A673 (cell line): ENCODE data around the gene MZB1. TPM values are rescaled to one million over a fixed set of nuclear protein-coding genes. Genes with fewer than 3 reads are reported as not detected.

Source experiments
- BruUV-seq: library from RNA; stranded (reverse); fragments of 400-500 nt; replicated peaks from 2 replicates; lab custom pipeline; 2021; lab: Mats Ljungman, UMichigan
- CTCF ChIA-PET: fragments of 300-600 bp; sonication (Branson Sonifier 250); formaldehyde crosslinking; loops from one replicate; lab custom pipeline; 2022; ENCODE audit warnings: antibody characterized with exemption; lab: Charles Lee
- POLR2A ChIA-PET: fragments of 300-600 bp; sonication (Branson Sonifier 250); formaldehyde crosslinking; loops from one replicate; lab custom pipeline; 2022; ENCODE audit warnings: antibody characterized with exemption; ENCODE audit not compliant: low non-redundant PET; lab: Charles Lee
- DNase-seq: peaks from one replicate; pipeline ENCODE4 v3.0.0-alpha.2; 2015; ENCODE audit warnings: low spot score
- H3K27ac ChIP-seq: fragments of 200-600 bp; sonication (generic); 2 replicates; pipeline ENCODE4 v1.5.1; 2016; ENCODE audit warnings: mixed run types, low read depth, mild to moderate bottlenecking, mixed read lengths, antibody characterized with exemption, low read length; ENCODE audit not compliant: poor library complexity, severe bottlenecking
- H3K27me3 ChIP-seq: fragments of 200-600 bp; sonication (generic); replicated peaks from 2 replicates; pipeline ENCODE4 v1.6.1; 2017; ENCODE audit warnings: mixed run types, low read depth, mild to moderate bottlenecking, mixed read lengths, antibody characterized with exemption, low read length; ENCODE audit not compliant: insufficient read depth, poor library complexity
- H3K36me3 ChIP-seq: fragments of 200-600 bp; sonication (generic); 2 replicates; pipeline ENCODE4 v1.6.1; 2016; ENCODE audit warnings: mixed run types, mild to moderate bottlenecking, mixed read lengths, antibody characterized with exemption, low read length; ENCODE audit not compliant: insufficient read depth, poor library complexity, severe bottlenecking
- H3K4me1 ChIP-seq: fragments of 200-600 bp; sonication (generic); 2 replicates; pipeline ENCODE4 v1.6.1; 2017; ENCODE audit warnings: mixed run types, mild to moderate bottlenecking, mixed read lengths, antibody characterized with exemption, low read length; ENCODE audit not compliant: insufficient read depth, poor library complexity, severe bottlenecking
- H3K4me3 ChIP-seq: fragments of 200-600 bp; sonication (generic); 2 replicates; pipeline ENCODE4 v1.5.1; 2016; ENCODE audit warnings: low read depth, mixed run types, mild to moderate bottlenecking, mixed read lengths, low read length; ENCODE audit not compliant: poor library complexity, severe bottlenecking
- H3K9me3 ChIP-seq: fragments of 200-600 bp; sonication (generic); 2 replicates; pipeline ENCODE4 v1.6.1; 2016; ENCODE audit warnings: mixed run types, low read depth, mild to moderate bottlenecking, mixed read lengths, antibody characterized with exemption, low read length; ENCODE audit not compliant: poor library complexity, severe bottlenecking
- EZH2 ChIP-seq: fragments of 200-600 bp; sonication (generic); IDR thresholded peaks from 2 replicates; pipeline ENCODE4 v1.6.1; 2017; ENCODE audit warnings: borderline replicate concordance, low read depth, mild to moderate bottlenecking, mixed read lengths, antibody characterized with exemption, low read length; ENCODE audit not compliant: poor library complexity, severe bottlenecking
- intact Hi-C: fragments of 100-400 bp; cut with micrococcal nuclease; formaldehyde crosslinking; loops from one replicate; pipeline ENCODE4 v1.10.0; 2022; ENCODE audit not compliant: unreplicated experiment
- total RNA-seq: library from RNA; stranded (reverse); gene quantifications from 2 replicates; pipeline ENCODE4 v1.2.3, GENCODE V29; 2021
- TF ChIP-seq, protein P1 (sequence below): fragments of 300-800, 200-600 bp; sonication (generic); conservative IDR thresholded peaks from 2 replicates; pipeline ENCODE4 v1.5.1; 2017; ENCODE audit warnings: low read depth, mild to moderate bottlenecking, antibody characterized with exemption, low read length, moderate library complexity, mixed read lengths

The MZB1 gene
- total RNA-seq, 1 experiment from 2014 or later, result not detected

DNA sequence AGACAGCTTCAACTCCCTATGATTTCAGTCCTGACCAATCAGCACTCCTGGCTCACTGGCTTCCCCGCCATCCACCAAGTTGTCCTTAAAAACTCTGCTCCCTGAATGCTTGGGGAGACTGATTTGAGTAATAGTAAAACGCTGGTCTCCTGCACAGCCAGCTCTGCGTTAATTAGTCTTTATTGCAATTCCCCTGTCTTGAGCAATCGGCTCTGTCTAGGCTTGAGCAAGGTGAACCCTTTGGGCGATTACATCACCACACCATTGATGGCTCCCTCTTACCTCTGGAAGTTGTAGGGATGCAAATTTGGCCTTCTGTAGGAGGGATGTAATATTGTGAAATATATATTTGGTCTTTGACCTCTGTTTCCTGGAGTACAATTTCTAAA, 3.7 kb downstream of the MZB1 start:
- intact Hi-C loops, result no loop called here
- Histone ChIP-seq H3K9me3 (no peaks in the 10 kb centered on the region), H3K27me3 (no peaks in the 10 kb centered on the region), H3K36me3 (no peaks in the 10 kb centered on the region), H3K27ac (no peak overlapping the region), H3K4me1 (peaks cover 13% of the 10 kb centered on the region), H3K4me3 (no peak overlapping the region)
- ChIA-PET POLR2A (no interaction called here), CTCF (no interaction called here)
- DNase-seq, result no peak
- no peak for TF ChIP-seq EZH2
- TF ChIP-seq, protein P1, sequence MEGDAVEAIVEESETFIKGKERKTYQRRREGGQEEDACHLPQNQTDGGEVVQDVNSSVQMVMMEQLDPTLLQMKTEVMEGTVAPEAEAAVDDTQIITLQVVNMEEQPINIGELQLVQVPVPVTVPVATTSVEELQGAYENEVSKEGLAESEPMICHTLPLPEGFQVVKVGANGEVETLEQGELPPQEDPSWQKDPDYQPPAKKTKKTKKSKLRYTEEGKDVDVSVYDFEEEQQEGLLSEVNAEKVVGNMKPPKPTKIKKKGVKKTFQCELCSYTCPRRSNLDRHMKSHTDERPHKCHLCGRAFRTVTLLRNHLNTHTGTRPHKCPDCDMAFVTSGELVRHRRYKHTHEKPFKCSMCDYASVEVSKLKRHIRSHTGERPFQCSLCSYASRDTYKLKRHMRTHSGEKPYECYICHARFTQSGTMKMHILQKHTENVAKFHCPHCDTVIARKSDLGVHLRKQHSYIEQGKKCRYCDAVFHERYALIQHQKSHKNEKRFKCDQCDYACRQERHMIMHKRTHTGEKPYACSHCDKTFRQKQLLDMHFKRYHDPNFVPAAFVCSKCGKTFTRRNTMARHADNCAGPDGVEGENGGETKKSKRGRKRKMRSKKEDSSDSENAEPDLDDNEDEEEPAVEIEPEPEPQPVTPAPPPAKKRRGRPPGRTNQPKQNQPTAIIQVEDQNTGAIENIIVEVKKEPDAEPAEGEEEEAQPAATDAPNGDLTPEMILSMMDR, result no peak
- BruUV-seq, result no TSS peak

DNA sequence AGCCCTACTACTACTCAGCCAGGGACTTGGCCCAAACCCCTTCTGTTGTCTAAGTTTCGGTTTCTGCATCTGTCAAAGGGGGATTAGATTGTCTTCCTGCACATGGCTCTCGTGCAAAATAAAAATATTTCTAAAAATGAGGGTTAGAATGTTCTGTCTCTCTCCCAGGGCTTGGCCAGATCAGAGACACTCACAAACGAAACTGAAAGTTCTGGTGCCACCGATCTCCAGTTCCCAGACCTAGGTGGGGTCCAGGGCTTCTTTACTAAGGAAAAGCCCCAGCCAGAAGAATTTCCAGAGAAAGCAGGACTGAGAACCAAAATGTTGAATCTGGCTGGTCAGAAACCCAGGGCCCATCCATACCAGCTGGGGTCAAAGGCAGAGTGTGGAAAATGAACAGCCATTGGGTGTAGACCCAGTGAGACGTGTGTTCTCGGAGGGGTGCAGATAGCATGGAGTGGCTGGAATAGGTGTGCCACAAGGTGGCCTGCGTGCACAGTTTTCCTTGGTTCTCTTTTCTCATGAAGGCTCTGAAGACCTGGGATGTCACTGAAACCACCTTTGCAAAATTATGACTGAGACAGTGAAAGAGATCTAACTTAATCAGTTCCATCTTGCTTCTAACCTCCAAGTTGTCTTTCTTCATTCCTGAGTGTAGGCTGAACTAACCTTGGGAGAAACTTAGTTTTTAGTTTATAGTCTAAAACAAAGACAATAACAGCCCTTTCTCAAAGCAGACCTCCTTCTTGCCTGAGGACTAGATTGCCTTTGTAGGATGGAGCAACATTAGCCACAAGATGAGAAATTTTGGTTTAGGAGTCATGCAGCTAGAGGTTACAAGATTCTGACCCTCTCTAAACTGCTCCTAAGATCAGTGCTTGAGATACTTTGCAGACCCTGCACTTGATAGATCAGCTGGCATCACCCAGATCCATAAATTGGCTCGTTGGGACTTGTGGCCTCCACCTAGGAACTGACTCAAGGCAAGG, 4.4 kb downstream of the MZB1 start:
- Histone ChIP-seq H3K36me3 (no peaks in the 10 kb centered on the region), H3K9me3 (no peaks in the 10 kb centered on the region), H3K4me3 (no peak overlapping the region), H3K27me3 (no peaks in the 10 kb centered on the region), H3K4me1 (peaks cover 13% of the 10 kb centered on the region), H3K27ac (no peak overlapping the region)
- BruUV-seq, result no TSS peak
- ChIA-PET POLR2A (no interaction called here), CTCF (no interaction called here)
- intact Hi-C loops, result no loop called here
- TF ChIP-seq, protein P1, result no peak
- TF ChIP-seq EZH2, result no peak
- no peak for DNase-seq

DNA sequence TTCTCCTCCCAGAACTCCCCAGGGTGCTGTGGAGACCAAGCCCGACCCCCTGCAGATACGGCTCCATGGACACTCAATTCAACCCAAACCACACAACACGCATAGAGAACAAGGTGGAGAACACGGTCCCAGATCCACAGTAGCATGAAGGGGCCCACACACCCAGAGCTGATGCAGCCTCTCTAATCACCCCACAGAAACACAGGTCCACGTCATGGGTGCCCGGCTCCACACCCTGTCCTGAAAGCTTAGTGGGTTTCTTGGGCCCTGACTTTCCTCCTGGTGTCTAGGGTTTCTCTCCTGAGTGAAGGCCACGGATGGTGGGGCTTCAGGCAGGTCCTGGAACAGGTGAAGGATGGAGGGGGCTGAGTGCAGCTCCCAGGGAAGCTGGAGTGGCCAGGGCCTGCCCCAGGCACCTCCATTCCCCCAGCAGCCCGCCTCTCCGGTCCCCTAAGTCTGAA, 5.1 kb downstream of the MZB1 start:
- CTCF ChIA-PET, result no interaction called here
- no TSS peak for BruUV-seq
- H3K36me3 ChIP-seq, result no peaks in the 10 kb centered on the region
- DNase-seq, result no peak
- H3K4me3 ChIP-seq, result no peak overlapping the region
- POLR2A ChIA-PET, result no interaction called here
- no peaks in the 10 kb centered on the region for H3K9me3 ChIP-seq
- H3K27me3 ChIP-seq, result no peaks in the 10 kb centered on the region
- peaks cover 13% of the 10 kb centered on the region for H3K4me1 ChIP-seq
- intact Hi-C loops, result no loop called here
- no peak overlapping the region for H3K27ac ChIP-seq
- TF ChIP-seq, protein P1, result no peak
- no peak for TF ChIP-seq EZH2
